ENCODE data around the gene GATB.

GRCh38 chr4:151664289-151664688 lies 96.5 kb downstream of the GATB start:
- TF ChIP-seq CTCF (conservative IDR thresholded peaks at IDR 0.05; ENCODE audit: low read depth, low read length), result no peak
- TF ChIP-seq POLR2A (IDR thresholded peaks at IDR 0.05; ENCODE audit: low read depth, low read length), result no peak
- TF ChIP-seq ELK1 (IDR thresholded peaks at IDR 0.05; ENCODE audit: borderline replicate concordance, low read depth, low read length), result no peak
- no peak for TF ChIP-seq RAD21 (IDR thresholded peaks at IDR 0.05; ENCODE audit: low read length)
- no peak for TF ChIP-seq USF2 (IDR thresholded peaks at IDR 0.05; ENCODE audit: low read depth, low read length)
- no peak for TF ChIP-seq RCOR1 (IDR thresholded peaks at IDR 0.05; ENCODE audit: insufficient replicate concordance, low read length)
- no peak for TF ChIP-seq RFX5 (IDR thresholded peaks at IDR 0.05; ENCODE audit: low read depth, low read length)
- no peak for TF ChIP-seq FOS (IDR thresholded peaks at IDR 0.05; ENCODE audit: low read depth, low read length)
- no peak for TF ChIP-seq BHLHE40 (IDR thresholded peaks at IDR 0.05; ENCODE audit: low read depth, low read length)
- TF ChIP-seq MAFK (IDR thresholded peaks at IDR 0.05; ENCODE audit: low read depth, low read length), result no peak
- TF ChIP-seq MXI1 (IDR thresholded peaks at IDR 0.05; ENCODE audit: borderline replicate concordance, low read depth, low read length), result no peak
- TF ChIP-seq SMC3 (IDR thresholded peaks at IDR 0.05; ENCODE audit: low read depth, low read length), result no peak

All from IMR-90 (cell line).